GM18951 (cell line): ENCODE measurements around the gene SMAP2.

Experiments
- POLR2A ChIP-seq: IDR thresholded peaks from 4 replicates; pipeline ENCODE4 v1.6.1; 2011; ENCODE audit warnings: mild to moderate bottlenecking; ENCODE audit not compliant: insufficient read length, insufficient read depth; ENCODE audit errors: extremely low read depth
- in situ Hi-C: fragments of 300-500 bp; cut with MboI; formaldehyde crosslinking; loops from one replicate; pipeline ENCODE4 v1.12.0; 2022; ENCODE audit warnings: low sequenced_read_pairs, mixed read lengths, inconsistent platforms; ENCODE audit not compliant: unreplicated experiment

Gene SMAP2

GRCh38 chr1:40389322-40389803, 15.8 kb downstream of the SMAP2 start:
- in situ Hi-C loops = no loop called here
- no peak for TF ChIP-seq POLR2A

DNA sequence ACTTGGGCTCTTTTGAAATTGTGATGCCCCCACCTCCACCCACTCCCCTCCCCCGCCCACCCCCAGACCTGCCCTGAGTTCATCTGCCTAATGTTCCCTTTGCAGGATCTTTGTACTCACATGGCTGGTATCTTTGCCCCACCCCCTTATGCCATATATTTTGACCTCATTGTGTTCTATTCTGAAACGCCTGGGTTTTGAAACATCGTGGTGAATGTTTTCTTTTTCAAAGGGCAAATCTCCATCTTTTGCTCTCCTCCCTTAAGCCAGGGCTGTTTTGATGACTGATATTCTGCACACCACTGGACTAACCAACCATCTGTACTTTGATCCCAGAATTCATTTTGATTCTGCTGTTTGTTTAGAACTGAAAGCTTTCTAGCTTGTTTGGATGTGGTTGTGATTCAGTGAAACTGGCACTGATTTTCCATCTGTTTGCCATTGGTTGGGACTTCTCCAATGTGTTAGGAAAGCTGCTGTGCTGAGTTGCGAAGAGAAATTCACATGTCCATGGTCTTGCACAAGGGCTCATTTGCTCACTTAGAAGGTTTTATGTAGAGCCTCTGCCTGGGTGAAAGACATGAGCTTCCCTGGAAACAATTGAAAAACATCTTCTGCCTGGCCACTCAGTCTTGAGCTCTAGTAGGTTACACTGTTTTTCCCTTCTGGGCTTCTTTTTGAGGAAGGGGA, 16.5 kb downstream of the SMAP2 start:
- TF ChIP-seq POLR2A = no peak
- in situ Hi-C loops = no loop called here

GRCh38 chr1:40390857-40391256, 17.3 kb downstream of the SMAP2 start:
- in situ Hi-C loops = no loop called here
- TF ChIP-seq POLR2A = no peak

DNA sequence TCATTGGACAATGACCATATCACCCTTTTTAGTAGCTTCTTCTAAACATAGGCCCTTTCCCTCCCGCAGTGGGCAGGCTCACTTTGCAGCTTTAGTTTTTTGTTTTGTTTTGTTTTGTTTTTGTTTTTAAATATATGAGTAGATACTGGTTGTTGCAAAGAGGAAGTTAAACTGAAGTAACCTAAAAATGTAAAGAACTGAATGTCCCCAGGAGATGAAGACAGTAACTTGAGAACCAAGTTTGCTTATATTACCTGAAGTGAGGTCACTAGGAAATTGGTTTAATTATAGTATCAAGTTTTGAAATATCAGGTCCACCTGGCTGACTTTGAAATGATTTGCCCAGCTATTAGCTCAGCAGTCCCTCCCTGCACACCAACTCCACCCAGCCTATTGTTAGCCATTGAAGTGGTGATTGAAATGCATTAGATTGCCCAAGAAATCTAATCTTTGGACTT, 18.2 kb downstream of the SMAP2 start:
- no peak for TF ChIP-seq POLR2A
- in situ Hi-C loops = no loop called here

DNA sequence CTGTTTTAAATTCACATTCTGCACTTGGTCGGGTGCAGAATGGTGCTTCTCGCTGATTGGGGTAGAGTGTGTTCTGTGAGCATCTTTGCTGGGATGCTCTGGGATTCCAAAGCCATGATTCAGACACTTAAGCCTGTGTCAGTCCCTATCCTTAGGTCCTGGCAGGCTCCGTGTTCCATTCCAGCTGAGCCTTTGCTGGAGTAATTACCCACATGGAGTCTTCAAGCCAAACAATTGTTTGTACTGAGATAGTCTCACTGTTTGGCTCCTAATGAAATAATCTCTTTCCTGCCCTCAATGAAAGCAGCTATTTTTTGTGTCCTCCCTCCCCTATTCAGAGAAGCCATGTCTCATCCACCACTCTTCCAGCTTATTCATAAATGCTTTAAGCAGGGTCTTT, 18.7 kb downstream of the SMAP2 start:
- TF ChIP-seq POLR2A = no peak
- in situ Hi-C loops = no loop called here

DNA sequence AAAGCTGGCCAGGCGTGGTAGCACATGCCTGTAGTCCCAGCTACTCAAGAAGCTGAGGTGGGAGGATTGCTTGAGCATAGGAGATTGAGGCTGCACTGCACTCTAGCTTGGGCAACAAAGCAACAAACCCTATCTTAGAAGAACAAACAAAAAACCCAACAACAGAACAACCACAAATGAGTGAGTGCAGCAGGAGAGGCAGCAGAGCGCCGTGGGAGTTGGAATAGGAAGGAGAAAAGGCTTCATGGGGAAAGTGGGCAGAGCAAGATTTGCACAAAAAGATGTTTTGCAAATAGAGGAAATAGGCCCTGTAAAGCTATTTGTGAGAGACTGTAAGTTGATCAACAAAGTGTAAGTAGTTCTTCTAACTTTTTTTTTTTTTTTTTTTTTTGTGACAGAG, 19.6 kb downstream of the SMAP2 start:
- no peak for TF ChIP-seq POLR2A
- in situ Hi-C loops = no loop called here

DNA sequence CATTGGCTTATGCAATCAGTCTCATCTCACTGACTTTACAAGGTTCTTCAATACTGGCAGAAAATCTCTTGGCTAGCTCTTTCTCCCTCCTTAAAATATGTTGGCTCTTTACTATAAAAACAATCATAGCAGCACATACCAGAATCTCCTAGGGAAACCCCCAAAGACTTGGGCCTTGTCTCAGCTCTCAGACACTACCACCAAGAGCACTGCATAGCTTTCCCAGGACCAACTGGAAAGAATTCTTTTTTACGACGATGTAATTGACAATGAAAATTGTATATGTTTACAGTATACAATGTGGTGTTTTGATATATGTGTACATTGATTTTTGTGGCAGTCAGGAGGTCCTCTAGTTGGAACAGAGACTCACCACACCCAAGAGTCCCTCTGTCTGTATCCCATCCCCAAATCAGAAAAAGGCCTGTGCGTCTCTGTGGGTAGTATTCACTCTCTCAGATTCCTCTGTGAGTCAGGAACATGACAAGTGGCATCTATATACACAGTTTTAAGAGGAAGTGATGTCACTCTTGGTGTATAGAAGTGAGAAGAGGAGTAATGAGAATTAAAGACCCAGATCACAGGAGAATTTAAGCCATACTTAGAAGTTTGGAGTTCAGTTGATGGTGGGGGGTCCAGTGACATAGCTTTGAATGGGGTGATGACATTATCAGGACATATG, 21.1 kb downstream of the SMAP2 start:
- in situ Hi-C loops = no loop called here
- TF ChIP-seq POLR2A = no peak

DNA sequence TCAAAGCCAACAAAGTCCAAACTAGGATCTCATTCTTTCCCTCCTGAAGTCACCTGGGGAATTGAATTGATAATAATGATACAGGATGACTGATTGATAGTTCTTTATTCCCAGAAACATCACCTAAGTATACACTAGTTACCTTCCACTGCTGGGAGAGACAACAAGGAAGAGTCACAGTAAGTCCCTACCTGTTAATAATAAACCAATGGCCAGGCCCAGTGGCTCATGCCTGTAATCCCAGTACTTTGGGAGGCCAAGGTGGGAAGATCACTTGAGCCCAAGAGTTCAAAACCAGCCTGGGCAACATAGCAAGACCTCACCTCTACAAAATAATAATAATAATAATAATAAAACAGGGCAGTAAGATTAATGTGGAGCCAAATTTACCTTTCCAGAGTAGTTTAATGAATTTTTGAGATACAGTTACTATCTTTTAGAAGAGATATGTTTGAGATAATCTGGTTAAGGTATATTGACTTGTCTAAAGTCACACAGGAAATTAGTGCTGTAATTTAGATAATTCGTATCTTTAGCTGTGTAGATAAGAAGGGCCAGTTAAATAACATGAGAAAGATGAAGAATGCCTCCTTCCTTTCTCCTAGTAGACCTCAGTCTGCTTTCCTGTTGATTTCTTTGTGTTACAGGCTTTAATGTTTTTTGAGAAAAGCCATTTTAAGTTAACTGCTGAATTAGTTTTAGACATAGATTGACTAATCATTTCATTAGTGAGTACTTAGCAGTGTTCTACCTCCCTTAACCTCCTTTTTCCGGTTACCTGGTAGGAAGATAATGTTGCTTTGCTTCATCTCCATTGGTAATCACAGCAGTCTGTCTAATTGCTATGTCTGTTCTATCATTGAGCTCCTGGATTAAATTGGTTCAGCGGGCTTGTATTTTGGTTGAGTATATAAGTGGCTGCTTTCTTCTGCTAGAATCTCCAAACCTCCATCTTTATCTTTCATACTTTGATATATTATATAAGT, 22.0 kb downstream of the SMAP2 start:
- no peak for TF ChIP-seq POLR2A
- in situ Hi-C loops = no loop called here

DNA sequence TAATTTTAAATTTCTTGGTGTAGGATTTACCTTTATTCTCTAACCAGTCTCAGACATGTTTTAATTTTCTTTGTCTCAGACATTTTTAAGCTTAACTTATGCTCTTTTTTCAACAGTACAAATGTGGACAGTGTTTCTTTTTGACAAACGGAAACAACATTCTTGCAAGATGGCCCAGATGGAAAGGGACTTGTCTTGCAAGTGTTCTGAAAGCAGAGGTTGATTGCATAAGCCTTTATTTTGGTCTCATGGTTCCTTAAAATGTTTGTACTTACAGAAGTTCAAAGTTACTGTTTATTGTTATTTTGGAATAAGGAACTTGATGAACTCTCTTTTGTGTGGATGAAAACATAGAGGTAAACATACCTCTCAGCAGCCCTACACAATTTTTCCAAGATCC, 22.9 kb downstream of the SMAP2 start:
- TF ChIP-seq POLR2A = no peak
- in situ Hi-C loops = no loop called here

GRCh38 chr1:40397258-40397657, 23.7 kb downstream of the SMAP2 start:
- in situ Hi-C loops = no loop called here
- no peak for TF ChIP-seq POLR2A

DNA sequence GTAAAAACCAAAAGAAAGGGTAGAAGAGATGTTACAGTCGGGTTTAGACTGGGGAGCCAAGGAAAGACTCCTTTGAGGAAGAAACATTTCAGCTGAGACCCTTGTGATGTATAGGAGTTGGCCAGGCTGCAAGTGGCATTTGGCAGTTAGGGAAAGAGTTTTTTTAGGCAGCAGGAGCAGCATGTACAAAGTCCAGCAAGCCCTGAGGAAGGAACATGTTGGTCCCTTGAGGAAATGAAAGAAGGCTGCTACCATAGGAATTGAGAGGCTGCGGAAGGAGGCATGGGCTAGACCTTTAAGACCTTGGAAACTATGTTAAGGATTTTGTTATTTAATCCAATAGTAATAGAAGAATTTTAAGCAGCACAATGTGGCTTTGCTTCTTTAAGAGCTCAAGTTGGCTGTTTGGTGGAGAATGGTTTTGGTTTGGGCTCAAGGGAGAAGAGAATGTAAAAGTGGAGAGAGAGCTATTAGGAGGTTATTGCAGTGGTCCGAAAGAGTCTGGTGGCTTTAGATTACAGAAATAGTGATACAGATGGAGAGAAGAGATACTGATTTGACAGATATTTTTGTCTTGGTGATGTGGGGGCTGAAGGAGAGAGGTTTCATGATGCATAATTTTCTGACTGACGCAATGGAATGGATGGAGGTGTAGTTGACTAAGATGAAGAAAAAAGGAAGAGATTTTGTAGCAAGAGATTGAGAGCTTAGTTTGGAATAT, 26.6 kb downstream of the SMAP2 start:
- TF ChIP-seq POLR2A = no peak
- in situ Hi-C loops = loop anchor here (10.0 kb wide), 1 partner anchor 315 kb away; no protein-coding TSS in a partner anchor

- TF ChIP-seq POLR2A = no peak
- in situ Hi-C loops = loop anchor here (10.0 kb wide), 1 partner anchor 317 kb away; no protein-coding TSS in a partner anchor
Observed at GRCh38 chr1:40401473-40402201, 28.1 kb downstream of the SMAP2 start.
